ENCODE data around the gene TMIGD3. TPM values are rescaled to one million over a fixed set of nuclear protein-coding genes. Genes with fewer than 3 reads are reported as not detected.

The TMIGD3 gene
- polyA plus RNA-seq, 1 donor (not counting 4 experiments of a cell fraction or from before 2014, with no cell fraction given) = not detected

DNA sequence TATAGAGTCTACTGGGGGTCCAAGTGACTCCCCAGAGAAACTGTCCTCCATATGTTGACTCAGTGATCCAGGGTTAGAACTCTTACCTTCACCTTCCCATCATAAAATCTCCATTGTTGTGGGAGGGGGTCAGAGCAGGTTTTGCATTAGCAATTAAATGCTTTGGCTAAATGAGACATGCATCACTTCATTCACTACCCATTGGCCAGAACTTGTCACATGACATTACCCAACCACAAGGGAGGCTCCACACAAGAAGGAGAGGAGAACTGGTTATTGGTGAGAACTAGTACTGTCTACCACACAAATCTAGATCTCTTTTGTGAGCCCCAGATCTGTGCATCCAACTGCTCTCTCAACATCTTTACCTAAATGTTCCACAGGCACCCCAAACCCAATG is 33.9 kb downstream of the TMIGD3 start:
- Histone ChIP-seq H3K27me3 (ENCODE audit: control insufficient read depth, extremely low read depth, insufficient read depth, low read length) (no peaks in the 10 kb centered on the region), H2AFZ (ENCODE audit: control insufficient read depth, low read length) (no peak overlapping the region), H3K79me2 (ENCODE audit: control insufficient read depth, insufficient read depth, low read length) (no peaks in the 10 kb centered on the region), H3K9me1 (ENCODE audit: control insufficient read depth, extremely low read depth, insufficient read depth, low read length) (no peaks in the 10 kb centered on the region), H3K4me3 (ENCODE audit: control insufficient read depth in 2 of 3, extremely low read depth in 1 of 3, insufficient read depth in 2 of 3, low read depth in 1 of 3, low read length in 3 of 3) (no peak overlapping the region), H4K20me1 (ENCODE audit: control insufficient read depth, extremely low read depth, insufficient read depth, low read length) (no peaks in the 10 kb centered on the region), H3K36me3 (ENCODE audit: control insufficient read depth in 2 of 2, extremely low read depth in 1 of 2, insufficient read depth in 2 of 2, low read length in 2 of 2) (peaks cover 0 to 1% of the 10 kb centered on the region in 2 experiments), H3K27ac (ENCODE audit: control insufficient read depth, insufficient read depth, low read length) (no peak overlapping the region), H3K9me3 (ENCODE audit: control insufficient read depth, low read depth, low read length) (no peaks in the 10 kb centered on the region), H3K4me1 (ENCODE audit: control insufficient read depth, extremely low read depth, insufficient read depth, low read length) (no peaks in the 10 kb centered on the region), H3K4me2 (ENCODE audit: control insufficient read depth, extremely low read depth, insufficient read depth, low read depth, low read length) (no peak overlapping the region), H3K9ac (ENCODE audit: control insufficient read depth, extremely low read depth, insufficient read depth, low read length) (no peak overlapping the region)
- TF ChIP-seq, protein P1, sequence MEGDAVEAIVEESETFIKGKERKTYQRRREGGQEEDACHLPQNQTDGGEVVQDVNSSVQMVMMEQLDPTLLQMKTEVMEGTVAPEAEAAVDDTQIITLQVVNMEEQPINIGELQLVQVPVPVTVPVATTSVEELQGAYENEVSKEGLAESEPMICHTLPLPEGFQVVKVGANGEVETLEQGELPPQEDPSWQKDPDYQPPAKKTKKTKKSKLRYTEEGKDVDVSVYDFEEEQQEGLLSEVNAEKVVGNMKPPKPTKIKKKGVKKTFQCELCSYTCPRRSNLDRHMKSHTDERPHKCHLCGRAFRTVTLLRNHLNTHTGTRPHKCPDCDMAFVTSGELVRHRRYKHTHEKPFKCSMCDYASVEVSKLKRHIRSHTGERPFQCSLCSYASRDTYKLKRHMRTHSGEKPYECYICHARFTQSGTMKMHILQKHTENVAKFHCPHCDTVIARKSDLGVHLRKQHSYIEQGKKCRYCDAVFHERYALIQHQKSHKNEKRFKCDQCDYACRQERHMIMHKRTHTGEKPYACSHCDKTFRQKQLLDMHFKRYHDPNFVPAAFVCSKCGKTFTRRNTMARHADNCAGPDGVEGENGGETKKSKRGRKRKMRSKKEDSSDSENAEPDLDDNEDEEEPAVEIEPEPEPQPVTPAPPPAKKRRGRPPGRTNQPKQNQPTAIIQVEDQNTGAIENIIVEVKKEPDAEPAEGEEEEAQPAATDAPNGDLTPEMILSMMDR (optimal IDR thresholded peaks at IDR 0.05 in 1 of 3, IDR thresholded peaks at IDR 0.05 in 1 of 3, conservative IDR thresholded peaks at IDR 0.05 in 1 of 3; ENCODE audit: extremely low read depth in 1 of 3, insufficient read depth in 2 of 3, low read length in 3 of 3) = no peak
- no peak for TF ChIP-seq EZH2 (IDR thresholded peaks at IDR 0.05; ENCODE audit: low read length)
- DNase-seq (ENCODE audit: low read depth, low spot score) (no peak), FAIRE-seq (no peak)
- dilution Hi-C loops (cut with MboI; ENCODE audit: extremely low pct_ligation_motif_present, low sequenced_read_pairs) = no loop called here

DNA sequence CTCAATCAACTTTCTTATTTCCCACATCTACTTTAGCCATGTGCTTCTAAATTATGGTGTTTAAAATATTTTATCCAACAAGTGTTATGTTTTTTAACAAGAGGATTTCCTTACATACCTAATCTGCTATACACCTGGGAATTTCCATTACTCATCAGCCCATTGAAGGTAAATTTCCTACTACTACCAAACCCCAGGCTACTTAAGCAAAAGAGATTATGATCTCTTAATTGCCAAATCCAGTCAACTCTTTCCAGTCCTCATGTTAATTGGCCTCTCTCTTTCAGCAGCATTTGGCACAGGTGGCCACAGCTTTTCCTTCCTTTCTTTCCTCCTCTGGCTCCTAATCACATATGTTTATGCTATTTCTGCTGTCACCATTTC is 34.7 kb downstream of the TMIGD3 start:
- Histone ChIP-seq H3K27me3 (ENCODE audit: control insufficient read depth, extremely low read depth, insufficient read depth, low read length) (no peaks in the 10 kb centered on the region), H3K27ac (ENCODE audit: control insufficient read depth, insufficient read depth, low read length) (no peak overlapping the region), H4K20me1 (ENCODE audit: control insufficient read depth, extremely low read depth, insufficient read depth, low read length) (no peaks in the 10 kb centered on the region), H3K79me2 (ENCODE audit: control insufficient read depth, insufficient read depth, low read length) (no peaks in the 10 kb centered on the region), H3K4me3 (ENCODE audit: control insufficient read depth in 2 of 3, extremely low read depth in 1 of 3, insufficient read depth in 2 of 3, low read depth in 1 of 3, low read length in 3 of 3) (no peak overlapping the region), H3K4me2 (ENCODE audit: control insufficient read depth, extremely low read depth, insufficient read depth, low read depth, low read length) (no peak overlapping the region), H3K4me1 (ENCODE audit: control insufficient read depth, extremely low read depth, insufficient read depth, low read length) (no peaks in the 10 kb centered on the region), H3K9me1 (ENCODE audit: control insufficient read depth, extremely low read depth, insufficient read depth, low read length) (no peaks in the 10 kb centered on the region), H3K9ac (ENCODE audit: control insufficient read depth, extremely low read depth, insufficient read depth, low read length) (no peak overlapping the region), H2AFZ (ENCODE audit: control insufficient read depth, low read length) (no peak overlapping the region), H3K36me3 (ENCODE audit: control insufficient read depth in 2 of 2, extremely low read depth in 1 of 2, insufficient read depth in 2 of 2, low read length in 2 of 2) (peaks cover 0 to 1% of the 10 kb centered on the region in 2 experiments), H3K9me3 (ENCODE audit: control insufficient read depth, low read depth, low read length) (no peaks in the 10 kb centered on the region)
- FAIRE-seq = no peak
- no peak for DNase-seq (ENCODE audit: low read depth, low spot score)
- TF ChIP-seq, protein P1 (optimal IDR thresholded peaks at IDR 0.05 in 1 of 3, IDR thresholded peaks at IDR 0.05 in 1 of 3, conservative IDR thresholded peaks at IDR 0.05 in 1 of 3; ENCODE audit: extremely low read depth in 1 of 3, insufficient read depth in 2 of 3, low read length in 3 of 3) = no peak
- no peak for TF ChIP-seq EZH2 (IDR thresholded peaks at IDR 0.05; ENCODE audit: low read length)
- dilution Hi-C loops (cut with MboI; ENCODE audit: extremely low pct_ligation_motif_present, low sequenced_read_pairs) = no loop called here
